Stimulated activated naive CD8-positive, alpha-beta T cell treated with anti-CD3 and anti-CD28 coated beads, Interleukin-15, amount 100 ng/mL, for 72 hours (primary cell): ENCODE data around the gene BICDL2.

ENCODE experiments used
- ATAC-seq: fragments of 150-1000 bp; cut with Tn5 transposase; 2 replicates; pipeline ENCODE4 v1.10.0; 2021; ENCODE audit warnings: mild to moderate bottlenecking, moderate library complexity
- DNase-seq, 2 donors: peaks; one replicate each; pipeline ENCODE4 v3.0.0; 2021 to 2022
- H3K27ac Mint-ChIP-seq, 2 donors: one replicate each; pipeline ENCODE4 v1.8.0; 2022; ENCODE audit warnings: mild to moderate bottlenecking in 2 of 2, mixed read lengths in 2 of 2, moderate library complexity in 2 of 2
- H3K27me3 Mint-ChIP-seq: one replicate; pipeline ENCODE4 v1.8.0; 2022; ENCODE audit warnings: mixed read lengths
- H3K4me1 Mint-ChIP-seq: one replicate; pipeline ENCODE4 v1.8.0; 2022; ENCODE audit warnings: mild to moderate bottlenecking, mixed read lengths
- H3K4me3 Mint-ChIP-seq, 2 donors: one replicate each; pipeline ENCODE4 v1.8.0; 2022; ENCODE audit warnings: mild to moderate bottlenecking in 2 of 2, mixed read lengths in 2 of 2, moderate library complexity in 1 of 2
- H3K9me3 Mint-ChIP-seq, 2 donors: one replicate each; pipeline ENCODE4 v1.8.0; 2022; ENCODE audit warnings: mixed read lengths in 2 of 2

The BICDL2 gene

GRCh38 chr16:3026003-3026378, 10.8 kb downstream of the BICDL2 start:
- ATAC-seq: no peak
- Mint-ChIP-seq H3K4me1 (peaks cover 78% of the 10 kb centered on the region), H3K9me3 (no peaks in the 10 kb centered on the region), H3K27me3 (peaks cover 31% of the 10 kb centered on the region), H3K4me3 (no peak overlapping the region), H3K27ac (no peak overlapping the region)
- no peak for DNase-seq

GRCh38 chr16:3025032-3026002, 11.4 kb downstream of the BICDL2 start:
- Mint-ChIP-seq H3K4me3 (peak overlapping the region; percentile 27 to 33), H3K27me3 (peaks cover 24% of the 10 kb centered on the region), H3K27ac (no peak overlapping the region), H3K9me3 (no peaks in the 10 kb centered on the region), H3K4me1 (peaks cover 79% of the 10 kb centered on the region)
- ATAC-seq (no peak), DNase-seq (no peak)

- DNase-seq (peak; percentile 95 to 96), ATAC-seq (peak; percentile 87)
- Mint-ChIP-seq H3K9me3 (no peaks in the 10 kb centered on the region), H3K27ac (peak within 1 kb of the TSS; percentile 95 to 96), H3K4me3 (peak within 1 kb of the TSS; percentile 85), H3K4me1 (peaks cover 79% of the 10 kb centered on the region), H3K27me3 (peaks cover 22% of the 10 kb centered on the region)
Observed at GRCh38 chr16:3023669-3024478, 12.9 kb downstream of the BICDL2 start, which contains the start of the genes HCFC1R1 and THOC6. Gene HCFC1R1 (minus strand): TSS chr16:3023942. CDS start chr16:3023941, 1 bp downstream. Gene THOC6 (plus strand): TSS chr16:3024035. CDS start chr16:3024327, 292 bp downstream.

- peak overlapping the region; percentile 85 for H3K4me3 Mint-ChIP-seq
- peak overlapping the region; percentile 8 to 75 for H3K27ac Mint-ChIP-seq
- peaks cover 79% of the 10 kb centered on the region for H3K4me1 Mint-ChIP-seq
- DNase-seq: no peak
- ATAC-seq: no peak
- H3K27me3 Mint-ChIP-seq: peaks cover 22% of the 10 kb centered on the region
- no peaks in the 10 kb centered on the region for H3K9me3 Mint-ChIP-seq
Observed at GRCh38 chr16:3023415-3023668, 13.4 kb downstream of the BICDL2 start.

GRCh38 chr16:3022684-3023414, 13.9 kb downstream of the BICDL2 start:
- H3K27me3 Mint-ChIP-seq: peaks cover 22% of the 10 kb centered on the region
- peak overlapping the region in 1 of 2 donors; percentile 89 for H3K27ac Mint-ChIP-seq
- no peak for ATAC-seq
- no peak for DNase-seq
- H3K9me3 Mint-ChIP-seq: no peaks in the 10 kb centered on the region
- H3K4me3 Mint-ChIP-seq: peak overlapping the region; percentile 85
- H3K4me1 Mint-ChIP-seq: peaks cover 79% of the 10 kb centered on the region

- peaks cover 28% of the 10 kb centered on the region for H3K27me3 Mint-ChIP-seq
- H3K9me3 Mint-ChIP-seq: no peaks in the 10 kb centered on the region
- H3K27ac Mint-ChIP-seq: peak overlapping the region; percentile 65 to 96
- DNase-seq (peak; percentile 77 to 85), ATAC-seq (peak; percentile 39)
- peak overlapping the region; percentile 85 for H3K4me3 Mint-ChIP-seq
- H3K4me1 Mint-ChIP-seq: peaks cover 77% of the 10 kb centered on the region
Observed at GRCh38 chr16:3022208-3022683, 14.5 kb downstream of the BICDL2 start.

- H3K27me3 Mint-ChIP-seq: peaks cover 34% of the 10 kb centered on the region
- ATAC-seq (peak; percentile 42), DNase-seq (peak; percentile 72 to 76)
- H3K4me3 Mint-ChIP-seq: peak overlapping the region; percentile 85
- H3K9me3 Mint-ChIP-seq: no peaks in the 10 kb centered on the region
- peaks cover 77% of the 10 kb centered on the region for H3K4me1 Mint-ChIP-seq
- peak overlapping the region; percentile 65 to 96 for H3K27ac Mint-ChIP-seq
Observed at GRCh38 chr16:3021449-3022207, 15.1 kb downstream of the BICDL2 start.

- ATAC-seq: peak; percentile 40
- DNase-seq: peak; percentile 53 to 59
- Mint-ChIP-seq H3K9me3 (no peaks in the 10 kb centered on the region), H3K27ac (peak overlapping the region; percentile 69 to 96), H3K4me1 (peaks cover 76% of the 10 kb centered on the region), H3K4me3 (peak overlapping the region; percentile 85), H3K27me3 (peaks cover 35% of the 10 kb centered on the region)
Observed at GRCh38 chr16:3020604-3021448, 15.9 kb downstream of the BICDL2 start.

- Mint-ChIP-seq H3K4me1 (peaks cover 70% of the 10 kb centered on the region), H3K4me3 (peak within 1 kb of the TSS; percentile 85), H3K9me3 (no peaks in the 10 kb centered on the region), H3K27ac (peak within 1 kb of the TSS; percentile 69 to 96), H3K27me3 (peaks cover 35% of the 10 kb centered on the region)
- ATAC-seq: peak; percentile 29
- peak; percentile 68 to 70 for DNase-seq
Observed at GRCh38 chr16:3020247-3020603, 16.5 kb downstream of the BICDL2 start, which contains the start of gene TNFRSF12A. Gene TNFRSF12A (plus strand): TSS chr16:3020368. CDS start chr16:3020398, 30 bp downstream.

GRCh38 chr16:3019594-3020246, 17.0 kb downstream of the BICDL2 start:
- H3K27ac Mint-ChIP-seq: no peak overlapping the region
- H3K4me1 Mint-ChIP-seq: peaks cover 66% of the 10 kb centered on the region
- H3K27me3 Mint-ChIP-seq: peaks cover 36% of the 10 kb centered on the region
- no peak for DNase-seq
- peak overlapping the region; percentile 85 for H3K4me3 Mint-ChIP-seq
- no peak for ATAC-seq
- no peaks in the 10 kb centered on the region for H3K9me3 Mint-ChIP-seq

GRCh38 chr16:3017794-3018506, 18.8 kb downstream of the BICDL2 start, which contains the start of gene CLDN6:
Gene CLDN6 (minus strand): TSS chr16:3018183. CDS start chr16:3016021, 2,162 bp downstream.
- H3K9me3 Mint-ChIP-seq: no peaks in the 10 kb centered on the region
- H3K4me3 Mint-ChIP-seq: peak within 1 kb of the TSS in 1 of 2 donors; percentile 46
- peaks cover 52% of the 10 kb centered on the region for H3K4me1 Mint-ChIP-seq
- H3K27me3 Mint-ChIP-seq: peaks cover 53% of the 10 kb centered on the region
- ATAC-seq (no peak), DNase-seq (peak; percentile 46 to 60)
- H3K27ac Mint-ChIP-seq: no peak within 1 kb of the TSS

GRCh38 chr16:3017344-3017743, 19.4 kb downstream of the BICDL2 start:
- H3K4me3 Mint-ChIP-seq: no peak overlapping the region
- peaks cover 48% of the 10 kb centered on the region for H3K4me1 Mint-ChIP-seq
- H3K9me3 Mint-ChIP-seq: no peaks in the 10 kb centered on the region
- DNase-seq (no peak), ATAC-seq (no peak)
- no peak overlapping the region for H3K27ac Mint-ChIP-seq
- H3K27me3 Mint-ChIP-seq: peaks cover 59% of the 10 kb centered on the region
